Fibroblast of upper back skin (primary cell): ENCODE measurements around the gene IL10RA.
"Not testable (repeated sequence)": the region's sequence is repeated elsewhere in the genome, so short reads cannot be mapped to it uniquely, and the experiment has no call there.

Experiments used
- DNase-seq: peaks from one replicate; pipeline ENCODE4 v3.0.0-alpha.2; 2013

The IL10RA gene

GRCh38 chr11:117966908-117967307 is 19.3 kb upstream of the IL10RA start:
- DNase-seq: no peak

DNA sequence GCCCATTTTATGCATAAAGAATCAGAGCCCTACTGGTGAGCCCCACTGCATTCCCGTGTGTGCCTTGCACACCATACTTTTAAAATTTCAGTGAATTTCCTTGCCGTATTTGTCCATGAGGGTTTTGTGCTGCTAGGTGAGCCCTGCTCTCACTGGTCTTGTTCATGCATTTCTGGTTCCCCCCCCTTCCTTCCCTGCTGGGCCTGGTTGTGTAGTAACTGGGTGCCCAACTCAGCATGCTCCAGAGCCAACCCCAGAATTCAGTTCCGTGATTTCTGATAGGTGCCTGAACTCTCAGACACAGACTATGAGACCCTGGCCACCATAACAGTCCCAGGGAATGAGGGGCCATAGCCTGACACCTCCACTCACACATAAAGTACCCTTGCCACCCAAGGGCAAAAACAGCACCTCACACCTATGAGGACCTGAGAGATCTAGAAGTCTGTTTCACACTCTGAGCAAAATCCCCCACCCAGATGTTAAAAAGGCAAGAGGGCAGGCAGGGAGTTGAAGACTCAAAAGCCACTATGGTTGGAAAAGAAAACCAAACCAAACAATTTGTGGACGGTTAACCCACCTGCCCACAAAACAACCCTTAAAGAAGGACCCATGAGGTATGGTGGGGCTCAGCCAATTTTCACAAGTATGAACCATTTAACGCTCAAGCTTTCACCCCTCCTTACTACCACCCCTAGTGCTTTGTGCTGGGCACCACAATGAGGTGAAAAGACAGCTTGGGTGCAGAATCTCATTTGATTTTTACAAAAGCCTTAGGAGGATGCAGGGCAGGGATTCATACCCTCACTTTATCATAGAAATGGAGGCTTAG is 16.8 kb upstream of the IL10RA start:
- no peak for DNase-seq

DNA sequence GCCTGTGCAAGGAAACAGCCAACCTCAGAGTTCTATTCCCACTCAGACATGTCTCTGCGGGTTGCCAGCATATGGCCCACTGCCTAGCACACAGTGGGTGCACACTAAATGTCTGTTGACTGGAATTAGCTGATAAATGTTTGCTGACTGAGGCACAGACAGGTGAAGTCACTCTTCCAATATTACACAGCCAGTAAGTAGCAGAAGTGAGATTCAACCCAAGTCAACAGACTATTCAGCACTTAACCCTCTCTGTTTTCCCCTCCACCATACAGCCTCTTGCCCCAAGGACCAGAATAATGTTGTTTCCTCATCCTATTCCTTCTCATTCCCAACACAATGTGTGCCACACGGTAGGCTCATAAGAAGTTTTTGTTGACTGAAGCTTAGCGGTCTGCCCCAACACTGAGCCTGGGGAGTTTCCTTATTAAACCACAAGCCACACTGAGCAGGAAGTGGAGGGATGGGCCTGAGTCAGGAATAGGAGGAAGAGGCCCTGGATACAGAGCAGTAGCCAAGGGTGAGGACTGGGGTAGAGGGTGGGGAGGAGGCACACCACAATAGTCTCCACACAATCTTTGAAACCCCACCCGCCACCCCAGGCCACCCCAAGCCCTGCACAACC is 15.7 kb upstream of the IL10RA start:
- no peak for DNase-seq

- no peak for DNase-seq
Observed at GRCh38 chr11:117972044-117972443, 14.2 kb upstream of the IL10RA start.

DNA sequence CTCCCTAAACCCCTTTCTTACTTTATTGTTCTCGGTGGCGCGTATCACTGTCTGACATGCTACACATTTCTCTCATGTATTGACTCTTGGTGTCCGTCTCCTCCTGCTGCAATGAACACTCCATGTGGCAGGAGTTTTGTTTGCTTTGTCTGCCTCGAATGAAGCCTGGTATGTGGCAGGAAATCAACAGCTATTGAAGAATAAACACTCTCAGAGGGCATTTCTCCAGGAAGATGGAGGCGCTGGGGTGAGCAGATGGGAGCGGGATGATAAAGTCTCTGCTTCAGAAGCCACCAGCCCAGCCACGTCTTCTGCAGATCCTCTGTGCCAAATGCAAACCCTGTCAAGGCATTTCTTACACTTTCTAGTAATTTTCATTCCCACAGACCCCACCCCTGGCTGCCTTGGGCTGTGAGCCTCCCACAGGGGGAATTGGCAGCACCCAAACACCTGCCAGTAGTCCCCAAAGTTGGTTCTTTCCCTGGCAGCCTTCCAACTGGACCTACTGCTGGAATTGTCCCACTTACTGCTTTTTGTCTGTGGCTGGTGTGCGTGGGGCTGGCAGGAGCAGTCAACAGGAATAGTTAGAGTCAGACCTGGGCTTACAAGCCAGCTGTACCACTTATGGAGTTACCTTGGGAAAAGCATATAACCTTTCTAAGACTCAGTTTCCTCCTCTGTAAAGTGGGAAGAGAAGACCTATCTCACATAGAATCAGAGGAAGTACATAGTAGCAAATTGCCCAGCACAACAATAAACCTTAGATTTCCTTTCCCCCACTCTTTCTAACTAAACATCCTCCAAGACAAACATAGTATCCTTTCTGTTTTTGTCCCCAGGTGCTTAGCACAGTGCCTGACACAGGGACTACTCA is 13.3 kb upstream of the IL10RA start:
- DNase-seq: no peak

- no peak for DNase-seq
Observed at GRCh38 chr11:117973503-117973860, 12.7 kb upstream of the IL10RA start.

- DNase-seq: no peak
Observed at GRCh38 chr11:117976445-117976844, 9.7 kb upstream of the IL10RA start.

DNA sequence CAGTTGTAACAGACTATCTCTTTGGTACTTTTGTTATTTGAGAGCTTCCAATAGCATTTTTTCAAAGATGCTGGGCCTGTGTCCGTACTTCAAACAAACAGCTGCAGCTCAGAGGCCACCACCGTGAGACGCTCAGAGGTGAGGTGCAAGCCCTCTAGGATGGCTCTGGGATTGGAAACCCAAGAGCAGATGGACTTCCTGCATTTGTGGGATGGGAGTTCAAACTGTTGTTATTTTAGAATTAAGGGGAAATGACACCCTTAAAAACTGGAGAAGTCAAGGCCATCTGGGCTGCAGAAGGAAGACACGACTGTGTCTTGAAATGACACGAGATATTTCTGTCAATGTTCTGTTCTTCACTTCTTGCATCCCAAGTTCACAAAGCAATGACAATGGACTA is 9.2 kb upstream of the IL10RA start:
- no peak for DNase-seq

DNA sequence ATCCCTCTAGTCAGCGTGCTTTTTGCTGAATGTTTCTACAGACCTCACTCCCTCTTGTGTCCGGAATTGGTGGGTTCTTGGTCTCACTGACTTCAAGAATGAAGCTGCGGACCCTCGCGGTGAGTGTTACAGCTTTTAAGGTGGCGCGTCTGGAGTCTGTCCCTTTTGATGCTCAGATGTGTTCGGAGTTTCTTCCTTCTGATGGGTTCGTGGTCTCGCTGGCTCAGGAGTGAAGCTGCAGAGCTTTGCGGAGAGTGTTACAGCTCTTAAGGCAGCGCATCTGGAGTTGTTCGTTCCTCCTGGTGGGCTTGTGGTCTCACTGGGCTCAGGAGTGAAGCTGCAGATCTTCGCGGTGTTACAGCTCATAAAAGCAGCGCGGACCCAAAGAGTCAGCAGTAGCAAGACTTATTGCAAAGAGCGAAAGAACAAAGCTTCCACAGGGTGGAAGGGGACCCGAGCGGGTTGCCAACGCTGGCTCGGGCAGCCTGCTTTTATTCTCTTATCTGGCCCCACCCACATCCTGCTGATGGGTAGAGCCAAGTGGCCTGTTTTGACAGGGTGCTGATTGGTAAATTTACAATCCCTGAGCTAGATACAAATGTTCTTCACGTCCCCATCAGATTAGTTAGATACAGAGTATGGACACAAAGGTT is 8.5 kb upstream of the IL10RA start:
- not testable (repeated sequence) for DNase-seq

DNA sequence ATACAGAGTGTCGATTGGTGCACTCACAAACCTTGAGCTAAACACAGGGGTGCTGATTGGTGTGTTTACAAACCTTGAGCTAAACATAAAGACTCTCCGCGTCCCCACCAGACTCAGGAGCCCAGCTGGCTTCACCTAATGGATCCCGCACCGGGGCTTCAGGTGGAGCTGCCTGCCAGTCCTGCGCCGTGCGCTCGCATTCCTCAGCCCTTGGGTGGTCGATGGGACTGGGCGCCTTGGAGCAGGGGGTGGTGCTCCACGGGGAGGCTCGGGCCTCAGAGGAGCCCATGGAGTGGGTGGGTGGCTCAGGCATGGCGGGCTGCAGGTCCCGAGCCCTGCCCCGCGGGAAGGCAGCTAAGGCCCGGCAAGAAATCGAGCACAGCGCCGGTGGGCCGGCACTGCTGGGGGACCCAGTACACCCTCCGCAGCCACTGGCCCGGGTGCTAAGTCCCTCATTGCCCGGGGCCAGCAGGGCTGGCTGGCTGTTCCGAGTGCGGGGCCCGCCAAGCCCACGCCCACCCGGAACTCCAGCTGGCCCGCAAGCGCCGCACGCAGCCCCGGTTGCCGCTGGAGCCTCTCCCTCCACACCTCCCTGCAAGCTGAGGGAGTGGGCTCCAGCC is 7.8 kb upstream of the IL10RA start:
- DNase-seq: not testable (repeated sequence)

- no peak for DNase-seq
Observed at GRCh38 chr11:117978991-117979390, 7.2 kb upstream of the IL10RA start.

DNA sequence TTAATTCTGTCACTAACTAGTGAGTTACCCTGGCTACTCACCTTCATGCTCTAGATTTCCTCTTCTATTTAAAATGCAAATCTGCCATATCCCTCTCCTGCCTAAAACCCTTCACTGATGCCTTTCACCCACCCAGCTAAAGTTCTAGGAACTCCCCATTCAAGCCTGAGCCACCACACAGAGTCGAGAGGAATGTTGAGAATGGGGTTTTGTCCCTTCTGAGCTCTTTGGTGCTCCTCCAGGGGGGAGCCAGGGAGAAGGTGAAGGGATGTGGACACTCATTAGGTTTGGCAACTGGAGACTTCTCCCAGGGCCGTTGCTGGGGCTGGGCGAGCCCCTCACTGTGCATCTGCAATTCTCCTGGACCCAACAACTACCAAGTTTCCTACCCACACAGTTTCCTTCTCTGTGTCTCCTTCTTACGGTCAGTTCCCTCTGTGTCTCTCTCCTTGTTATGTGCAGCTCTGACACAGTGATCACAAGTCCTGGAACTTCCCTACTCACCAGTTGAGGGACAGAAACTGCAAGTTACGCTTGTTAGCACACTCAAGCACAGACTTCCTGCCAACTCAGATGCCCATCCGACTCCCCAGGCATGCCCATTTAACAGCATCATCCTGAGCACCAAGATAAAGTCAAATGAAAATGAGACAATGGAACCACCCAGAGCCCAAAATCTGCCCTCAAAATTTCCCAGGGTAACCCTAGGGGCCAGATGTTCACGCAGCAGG is 6.5 kb upstream of the IL10RA start:
- no peak for DNase-seq

GRCh38 chr11:117980280-117980679 is 5.9 kb upstream of the IL10RA start:
- no peak for DNase-seq

DNA sequence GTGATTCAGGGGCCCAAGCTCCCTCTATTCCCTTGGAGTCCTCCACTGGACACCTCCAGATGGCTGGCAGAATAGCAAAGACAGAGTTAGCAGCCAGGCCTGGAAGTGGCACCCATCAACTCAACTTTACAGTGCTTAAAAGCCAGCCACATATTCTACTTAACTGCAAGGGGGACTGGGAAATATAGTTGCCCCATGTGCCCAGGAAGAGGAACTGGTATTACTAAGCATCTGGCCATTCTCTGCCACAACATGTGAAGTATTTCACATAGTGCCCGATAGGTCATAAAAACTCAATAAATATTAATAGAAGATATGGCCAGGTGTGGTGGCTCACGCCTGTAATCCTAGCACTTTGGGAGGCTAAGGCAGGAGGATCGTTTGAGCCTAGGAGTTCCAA is 5.5 kb upstream of the IL10RA start:
- DNase-seq: no peak

DNA sequence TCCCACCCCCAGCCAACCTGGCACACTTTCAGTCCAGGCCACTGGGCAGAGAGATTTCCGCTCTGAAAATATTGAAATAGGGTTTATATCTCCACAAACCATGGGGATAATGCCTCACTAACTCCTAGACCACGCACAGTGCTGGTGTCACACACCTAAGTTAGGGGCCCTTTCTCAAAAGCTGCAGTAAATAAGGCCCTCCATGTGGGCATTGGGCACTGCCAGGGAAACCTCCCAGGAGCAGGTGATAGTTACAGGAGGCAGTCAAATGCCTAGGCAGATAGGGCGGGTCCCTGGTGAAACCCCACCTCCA is 3.1 kb upstream of the IL10RA start:
- no peak for DNase-seq

DNA sequence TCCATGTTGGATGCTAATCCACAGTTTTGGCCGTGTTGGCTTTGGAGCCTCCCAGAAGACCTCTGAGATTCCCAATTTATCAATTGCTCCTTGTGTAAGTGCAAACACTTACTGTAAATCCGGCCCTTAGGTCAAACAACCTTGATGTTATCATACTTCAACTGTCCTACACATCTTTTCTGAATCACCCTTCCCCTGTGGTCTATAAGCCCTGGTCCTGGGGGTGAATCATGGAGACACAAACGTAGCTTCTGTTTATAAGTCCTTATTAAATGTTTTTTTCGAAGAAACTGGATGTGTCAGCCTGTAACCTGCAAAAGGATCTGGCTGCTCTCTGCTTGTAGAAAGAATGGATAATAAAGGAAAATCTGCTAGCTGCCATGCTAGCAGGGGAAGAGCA is 1.7 kb upstream of the IL10RA start:
- DNase-seq: no peak

DNA sequence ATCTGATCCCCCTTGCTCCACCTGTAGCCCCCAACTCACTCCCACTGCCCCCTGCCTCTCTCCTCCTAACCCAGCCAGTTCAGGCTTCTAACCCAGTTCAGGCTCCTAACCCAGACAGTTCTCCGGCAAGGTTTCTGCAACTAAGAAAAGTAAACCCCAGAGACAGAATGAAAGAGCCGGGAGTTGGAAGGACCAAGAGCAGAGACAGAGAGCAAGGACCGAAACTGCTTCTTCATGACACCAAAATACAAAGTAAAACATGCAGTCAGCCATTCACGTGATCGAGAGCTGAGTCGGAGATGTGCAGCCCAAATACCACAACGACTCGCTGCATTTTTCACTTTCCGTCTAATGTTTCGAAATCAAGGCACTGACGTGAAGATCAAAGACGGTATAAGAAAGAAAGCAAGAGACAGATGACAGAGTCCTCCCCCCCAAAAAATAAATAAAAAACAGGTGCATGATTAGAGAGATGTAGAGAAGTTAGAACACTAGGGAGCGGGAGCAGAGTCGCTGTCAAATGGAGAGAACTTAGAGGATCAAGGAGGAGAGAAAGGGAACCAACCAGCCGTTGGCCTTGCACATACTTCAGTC is 884 bp downstream of the IL10RA start:
- peak; percentile 18 for DNase-seq

DNA sequence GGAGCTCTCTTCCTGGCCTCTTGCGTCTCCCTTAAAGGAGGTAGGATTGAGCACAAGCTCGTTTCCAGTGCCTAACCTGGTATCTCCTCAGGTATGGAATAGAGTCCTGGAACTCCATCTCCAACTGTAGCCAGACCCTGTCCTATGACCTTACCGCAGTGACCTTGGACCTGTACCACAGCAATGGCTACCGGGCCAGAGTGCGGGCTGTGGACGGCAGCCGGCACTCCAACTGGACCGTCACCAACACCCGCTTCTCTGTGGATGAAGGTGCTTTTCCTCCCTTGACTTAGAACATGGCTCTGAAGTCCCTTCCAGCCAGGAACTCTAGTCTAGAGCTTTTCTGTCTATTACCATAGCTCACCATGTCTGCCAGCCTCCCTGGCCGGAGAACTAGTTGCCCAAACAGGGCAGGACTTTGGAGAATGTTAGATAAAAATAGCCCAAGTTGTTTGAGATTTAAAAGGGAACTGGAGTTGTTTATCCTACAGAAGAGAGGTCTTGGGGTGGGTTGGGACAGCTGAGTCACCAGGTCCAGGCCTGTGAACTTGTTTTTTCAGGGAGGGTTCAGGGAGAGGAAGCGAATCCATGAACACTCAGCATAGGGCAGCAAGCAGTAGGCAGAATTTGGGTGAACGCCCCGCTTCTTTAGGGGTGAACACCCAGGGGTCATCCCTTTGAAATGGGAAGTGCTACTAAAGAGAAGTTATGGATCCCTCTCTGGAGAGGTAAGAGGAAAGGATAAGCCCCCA is 3.3 kb downstream of the IL10RA start:
- DNase-seq: no peak

DNA sequence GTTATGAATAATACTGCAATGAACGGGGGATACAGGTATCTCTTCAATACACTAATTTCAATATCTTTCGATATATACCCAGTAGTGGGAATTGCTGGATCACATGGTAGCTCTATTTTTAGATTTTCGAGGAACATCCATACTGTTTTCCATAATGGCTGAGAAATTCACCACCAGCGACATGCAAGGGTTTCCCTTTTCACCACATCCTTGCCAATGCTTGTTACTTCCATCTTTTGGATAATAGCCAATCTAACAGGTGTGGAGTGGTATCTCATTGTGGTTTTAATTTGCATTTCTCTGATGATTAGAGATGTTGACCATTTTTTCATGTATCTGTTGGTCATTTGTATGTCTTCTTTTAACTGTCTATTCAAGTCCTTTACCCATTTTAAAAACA is 5.9 kb downstream of the IL10RA start:
- no peak for DNase-seq

DNA sequence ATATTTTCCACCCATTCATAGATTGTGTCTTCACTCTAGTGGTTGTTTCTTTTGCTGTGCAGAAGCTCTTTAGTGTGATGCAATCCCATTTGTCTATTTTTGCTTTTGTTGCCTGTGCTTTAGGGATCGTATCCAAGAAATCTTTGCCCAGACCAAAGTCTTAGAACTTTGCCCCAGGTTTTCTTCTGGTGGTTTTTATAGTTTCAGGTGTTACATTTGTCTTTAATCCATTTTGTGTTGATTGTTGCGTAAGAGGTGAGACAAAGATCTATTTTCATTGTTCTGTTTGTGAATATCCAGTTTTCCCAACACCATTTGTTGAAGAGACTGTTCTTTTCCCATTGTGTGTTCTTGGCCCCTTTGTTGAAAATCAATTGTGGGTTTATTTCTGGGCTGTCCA is 6.4 kb downstream of the IL10RA start:
- DNase-seq: no peak
